ENCODE measurements around the gene C19orf81.

DNA sequence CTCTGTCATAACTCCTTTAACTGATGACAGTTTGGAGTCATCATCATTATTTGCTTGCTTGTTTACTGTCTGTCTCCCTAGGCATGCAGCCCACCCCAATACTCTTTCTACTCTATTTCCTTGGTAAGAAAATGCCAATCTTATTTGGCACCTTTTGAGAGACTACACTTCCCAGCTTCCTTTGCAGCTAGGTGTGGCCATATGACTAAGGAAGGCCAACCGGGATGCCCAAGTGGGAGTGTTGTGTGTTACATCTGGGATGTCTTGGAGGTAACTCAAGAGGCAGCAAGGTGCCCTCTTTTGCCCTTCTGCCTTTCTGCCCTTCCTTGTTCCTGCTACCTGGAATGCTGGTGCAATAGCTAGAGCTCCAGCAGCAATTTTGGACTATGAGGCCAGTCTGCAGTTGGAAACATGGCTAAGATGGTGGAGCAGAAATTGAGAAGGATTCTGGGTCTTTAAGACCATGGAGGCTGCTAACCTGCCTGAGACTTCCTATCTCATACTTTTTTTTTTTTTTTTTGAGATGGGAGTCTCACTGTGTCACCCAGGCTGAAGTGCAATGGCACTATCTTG is 27.5 kb downstream of the C19orf81 start:
- TF ChIP-seq, protein P1, sequence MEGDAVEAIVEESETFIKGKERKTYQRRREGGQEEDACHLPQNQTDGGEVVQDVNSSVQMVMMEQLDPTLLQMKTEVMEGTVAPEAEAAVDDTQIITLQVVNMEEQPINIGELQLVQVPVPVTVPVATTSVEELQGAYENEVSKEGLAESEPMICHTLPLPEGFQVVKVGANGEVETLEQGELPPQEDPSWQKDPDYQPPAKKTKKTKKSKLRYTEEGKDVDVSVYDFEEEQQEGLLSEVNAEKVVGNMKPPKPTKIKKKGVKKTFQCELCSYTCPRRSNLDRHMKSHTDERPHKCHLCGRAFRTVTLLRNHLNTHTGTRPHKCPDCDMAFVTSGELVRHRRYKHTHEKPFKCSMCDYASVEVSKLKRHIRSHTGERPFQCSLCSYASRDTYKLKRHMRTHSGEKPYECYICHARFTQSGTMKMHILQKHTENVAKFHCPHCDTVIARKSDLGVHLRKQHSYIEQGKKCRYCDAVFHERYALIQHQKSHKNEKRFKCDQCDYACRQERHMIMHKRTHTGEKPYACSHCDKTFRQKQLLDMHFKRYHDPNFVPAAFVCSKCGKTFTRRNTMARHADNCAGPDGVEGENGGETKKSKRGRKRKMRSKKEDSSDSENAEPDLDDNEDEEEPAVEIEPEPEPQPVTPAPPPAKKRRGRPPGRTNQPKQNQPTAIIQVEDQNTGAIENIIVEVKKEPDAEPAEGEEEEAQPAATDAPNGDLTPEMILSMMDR (tag by site-specific recombination; IDR thresholded peaks at IDR 0.05) = no peak
- TF ChIP-seq ZNF473 (tag by site-specific recombination; IDR thresholded peaks at IDR 0.05) (no peak), ZNF510 (tag by site-specific recombination; IDR thresholded peaks at IDR 0.05; ENCODE audit: insufficient replicate concordance) (no peak), ZNF24 (tag by site-specific recombination; IDR thresholded peaks at IDR 0.05) (no peak), WT1 (tag by site-specific recombination; IDR thresholded peaks at IDR 0.05) (no peak), ZFP3 (tag by site-specific recombination; IDR thresholded peaks at IDR 0.05; ENCODE audit: low read depth) (no peak), HOXD13 (CRISPR knock-in tag; IDR thresholded peaks at IDR 0.05; ENCODE audit: borderline replicate concordance) (no peak), ZNF549 (tag by site-specific recombination; IDR thresholded peaks at IDR 0.05) (no peak), TCF7L2 (IDR thresholded peaks at IDR 0.05; ENCODE audit: borderline replicate concordance, low read depth, low read length) (no peak), ZNF664 (tag by site-specific recombination; IDR thresholded peaks at IDR 0.05) (no peak)
